Stimulated activated CD4-positive, alpha-beta T cell treated with anti-CD3 and anti-CD28 coated beads, Interleukin-1b, Interleukin-23, amount 100 ng/mL, for 4 hours (primary cell): Measurements from ENCODE around the gene ZNF23.

ENCODE experiments used
- DNase-seq, 2 donors: peaks; one replicate each; pipeline ENCODE4 v3.0.0-alpha.2; 2020; ENCODE audit warnings: low read depth in 2 of 2

ZNF23 gene

GRCh38 chr16:71472051-71472450 is 10.0 kb upstream of the ZNF23 start:
- no peak for DNase-seq

- DNase-seq, result peak in 1 of 2 donors; percentile 24
Measured at GRCh38 chr16:71467810-71468209, 5.8 kb upstream of the ZNF23 start.

GRCh38 chr16:71464231-71464630 is 2.2 kb upstream of the ZNF23 start:
- DNase-seq, result no peak

GRCh38 chr16:71460941-71461340 is 1.1 kb downstream of the ZNF23 start:
- DNase-seq, result no peak

GRCh38 chr16:71460236-71460635 is 1.8 kb downstream of the ZNF23 start:
- DNase-seq, result no peak

- DNase-seq, result no peak
Measured at GRCh38 chr16:71459510-71459909, 2.5 kb downstream of the ZNF23 start.

- DNase-seq, result no peak
Measured at GRCh38 chr16:71456801-71457200, 5.2 kb downstream of the ZNF23 start.

GRCh38 chr16:71453036-71453435 is 9.0 kb downstream of the ZNF23 start:
- DNase-seq, result no peak

- no peak for DNase-seq
Measured at GRCh38 chr16:71449020-71449419, 13.0 kb downstream of the ZNF23 start.

GRCh38 chr16:71448274-71448866 is 13.7 kb downstream of the ZNF23 start:
- DNase-seq, result no peak

- no peak for DNase-seq
Measured at GRCh38 chr16:71443714-71444113, 18.3 kb downstream of the ZNF23 start.

- no peak for DNase-seq
Measured at GRCh38 chr16:71442051-71442440, 20.0 kb downstream of the ZNF23 start, which contains the start of gene TLE7. Gene TLE7 (minus strand): TSS chr16:71442054. CDS start chr16:71433324, 8,730 bp downstream.

GRCh38 chr16:71441348-71442050 is 20.5 kb downstream of the ZNF23 start:
- DNase-seq, result peak in 1 of 2 donors; percentile 24

GRCh38 chr16:71440669-71441347 is 21.2 kb downstream of the ZNF23 start:
- no peak for DNase-seq

- no peak for DNase-seq
Measured at GRCh38 chr16:71439523-71439922, 22.5 kb downstream of the ZNF23 start.

- no peak for DNase-seq
Measured at GRCh38 chr16:71436473-71436872, 25.6 kb downstream of the ZNF23 start.

- no peak for DNase-seq
Measured at GRCh38 chr16:71432906-71433305, 29.1 kb downstream of the ZNF23 start.

- no peak for DNase-seq
Measured at GRCh38 chr16:71431991-71432390, 30.1 kb downstream of the ZNF23 start.

GRCh38 chr16:71431176-71431575 is 30.9 kb downstream of the ZNF23 start:
- no peak for DNase-seq

- no peak for DNase-seq
Measured at GRCh38 chr16:71430744-71431143, 31.3 kb downstream of the ZNF23 start.

- DNase-seq, result no peak
Measured at GRCh38 chr16:71429581-71429980, 32.5 kb downstream of the ZNF23 start.

- DNase-seq, result no peak
Measured at GRCh38 chr16:71428883-71429282, 33.2 kb downstream of the ZNF23 start.

GRCh38 chr16:71428385-71428784 is 33.7 kb downstream of the ZNF23 start:
- no peak for DNase-seq
